PC-9 (cell line): ENCODE measurements around the gene EPHA2. TPM values are rescaled to one million over a fixed set of nuclear protein-coding genes. Genes with fewer than 3 reads are reported as not detected.

Source experiments
- BruUV-seq: library from RNA; stranded (reverse); fragments of 400-500 nt; replicated peaks from 2 replicates; lab custom pipeline; 2021; lab: Mats Ljungman, UMichigan
- CTCF ChIA-PET: fragments of 300-600 bp; sonication (Branson Sonifier 250); formaldehyde crosslinking; loops from one replicate; lab custom pipeline; 2022; ENCODE audit warnings: antibody characterized with exemption; lab: Charles Lee
- POLR2A ChIA-PET: fragments of 300-600 bp; sonication (Branson Sonifier 250); formaldehyde crosslinking; loops from one replicate; lab custom pipeline; 2022; ENCODE audit warnings: antibody characterized with exemption; ENCODE audit not compliant: unreplicated experiment; lab: Charles Lee
- DNase-seq, 2 experiments: peaks; one replicate each; pipeline versions ENCODE4 v3.0.0 to v3.0.0-alpha.2; 2015 to 2022; ENCODE audit warnings: mixed read lengths in 1 of 2
- H2AFZ ChIP-seq: fragments of 200-600 bp; sonication (generic); 2 replicates; pipeline ENCODE4 v1.8.1; 2017; ENCODE audit warnings: antibody characterized with exemption
- H3F3A ChIP-seq: fragments of 200-600 bp; sonication (generic); 2 replicates; pipeline ENCODE4 v1.8.1; 2017; ENCODE audit warnings: antibody characterized with exemption, mild to moderate bottlenecking, low read depth; ENCODE audit not compliant: insufficient read depth
- H3K27ac ChIP-seq: fragments of 200-600 bp; sonication (generic); 2 replicates; pipeline ENCODE4 v1.6.1; 2016; ENCODE audit warnings: mixed run types
- H3K27me3 ChIP-seq: fragments of 200-600 bp; sonication (generic); 2 replicates; pipeline ENCODE4 v1.6.1; 2016; ENCODE audit warnings: low read depth, mixed run types; ENCODE audit not compliant: insufficient read depth
- H3K36me3 ChIP-seq: fragments of 200-600 bp; sonication (generic); 2 replicates; pipeline ENCODE4 v1.6.1; 2016; ENCODE audit warnings: low read depth, mixed run types
- H3K4me1 ChIP-seq: fragments of 200-600 bp; sonication (generic); replicated peaks from 2 replicates; pipeline ENCODE4 v1.6.1; 2016; ENCODE audit warnings: mixed run types; ENCODE audit not compliant: insufficient read depth
- H3K4me2 ChIP-seq: fragments of 200-600 bp; sonication (generic); 2 replicates; pipeline ENCODE4 v1.6.1; 2017; ENCODE audit warnings: mixed run types
- H3K4me3 ChIP-seq: fragments of 200-600 bp; sonication (generic); 2 replicates; pipeline ENCODE4 v1.6.1; 2016; ENCODE audit warnings: mixed run types
- H3K79me2 ChIP-seq: fragments of 200-600 bp; sonication (generic); 2 replicates; pipeline ENCODE4 v1.6.1; 2017; ENCODE audit warnings: low read depth, mixed run types
- H3K9me2 ChIP-seq: fragments of 200-600 bp; sonication (generic); 2 replicates; pipeline ENCODE4 v1.8.1; 2017; ENCODE audit warnings: mild to moderate bottlenecking; ENCODE audit not compliant: insufficient read depth
- H3K9me3 ChIP-seq: fragments of 200-600 bp; sonication (generic); 2 replicates; pipeline ENCODE4 v1.8.1; 2016; ENCODE audit warnings: low read depth; ENCODE audit not compliant: insufficient read depth
- H4K20me1 ChIP-seq: fragments of 200-600 bp; sonication (generic); 2 replicates; pipeline ENCODE4 v1.8.1; 2017; ENCODE audit not compliant: insufficient read depth
- CTCF ChIP-seq: fragments of 200-600 bp; sonication (generic); conservative IDR thresholded peaks from 2 replicates; pipeline ENCODE4 v1.6.1; 2017; ENCODE audit warnings: mixed run types, antibody characterized with exemption, mild to moderate bottlenecking, moderate library complexity
- EZH2 ChIP-seq: fragments of 200-600 bp; sonication (generic); IDR thresholded peaks from 2 replicates; pipeline ENCODE4 v1.8.0; 2017; ENCODE audit warnings: antibody characterized with exemption, low read depth
- intact Hi-C: fragments of 100-400 bp; cut with micrococcal nuclease; formaldehyde crosslinking; loops from one replicate; pipeline ENCODE4 v1.10.0; 2022; ENCODE audit not compliant: unreplicated experiment
- total RNA-seq: library from RNA; stranded (reverse); gene quantifications from 2 replicates; pipeline ENCODE4 v1.2.3, GENCODE V29; 2021

EPHA2 gene
- total RNA-seq, 1 experiment from 2014 or later: 48.3 TPM

GRCh38 chr1:16153096-16153998 is 2.5 kb downstream of the EPHA2 start:
- Histone ChIP-seq H2AFZ (no peak overlapping the region), H3K79me2 (peaks cover 97% of the 10 kb centered on the region), H4K20me1 (peaks cover 50% of the 10 kb centered on the region), H3K9me2 (no peaks in the 10 kb centered on the region), H3K4me3 (peak overlapping the region; percentile 86), H3K4me2 (peak overlapping the region; percentile 96), H3F3A (peaks cover 59% of the 10 kb centered on the region), H3K27ac (peak overlapping the region; percentile 81), H3K9me3 (no peaks in the 10 kb centered on the region), H3K27me3 (no peaks in the 10 kb centered on the region), H3K36me3 (peaks cover 47% of the 10 kb centered on the region), H3K4me1 (peaks cover 59% of the 10 kb centered on the region)
- intact Hi-C loops: loop anchor here (1.0 to 2.0 kb wide), 2 partner anchors 71 to 75 kb away; no protein-coding TSS in a partner anchor
- ChIA-PET POLR2A (interaction anchor here (0.7 to 0.9 kb wide), 2 partner anchors 10 to 74 kb away, joined by 8 to 13 read pairs; no protein-coding TSS in a partner anchor), CTCF (interaction anchor here (0.7 kb wide), 1 partner anchor 70 kb away, joined by 3 read pairs; no protein-coding TSS in a partner anchor)
- DNase-seq: peak in 1 of 2 experiments; percentile 26
- BruUV-seq: no TSS peak
- TF ChIP-seq CTCF (no peak), EZH2 (no peak)

GRCh38 chr1:16152481-16153087 is 3.3 kb downstream of the EPHA2 start:
- no TSS peak for BruUV-seq
- Histone ChIP-seq H2AFZ (no peak overlapping the region), H3K9me3 (no peaks in the 10 kb centered on the region), H3K27ac (peak overlapping the region; percentile 81), H3F3A (peaks cover 61% of the 10 kb centered on the region), H3K4me1 (peaks cover 59% of the 10 kb centered on the region), H3K4me3 (peak overlapping the region; percentile 86), H3K4me2 (peak overlapping the region; percentile 96), H3K36me3 (peaks cover 55% of the 10 kb centered on the region), H4K20me1 (peaks cover 55% of the 10 kb centered on the region), H3K9me2 (no peaks in the 10 kb centered on the region), H3K79me2 (peaks cover 100% of the 10 kb centered on the region), H3K27me3 (no peaks in the 10 kb centered on the region)
- POLR2A ChIA-PET: interaction anchor here (0.7 to 0.9 kb wide), 2 partner anchors 9 to 73 kb away, joined by 8 to 13 read pairs; no protein-coding TSS in a partner anchor
- TF ChIP-seq CTCF (no peak), EZH2 (no peak)
- peak in 1 of 2 experiments; percentile 23 for DNase-seq
- intact Hi-C loops: loop anchor here (1.0 to 2.0 kb wide), 2 partner anchors 70 to 74 kb away; no protein-coding TSS in a partner anchor
- CTCF ChIA-PET: interaction anchor here (0.7 kb wide), 1 partner anchor 69 kb away, joined by 3 read pairs; no protein-coding TSS in a partner anchor

- peaks cover 100% of the 10 kb centered on the region for H3K79me2 ChIP-seq
- peaks cover 59% of the 10 kb centered on the region for H3K4me1 ChIP-seq
- TF ChIP-seq EZH2 (no peak), CTCF (no peak)
- peaks cover 60% of the 10 kb centered on the region for H3K36me3 ChIP-seq
- ChIA-PET POLR2A (no interaction called here), CTCF (no interaction called here)
- DNase-seq: no peak
- H2AFZ ChIP-seq: no peak overlapping the region
- BruUV-seq: no TSS peak
- no peaks in the 10 kb centered on the region for H3K9me3 ChIP-seq
- peak overlapping the region; percentile 86 for H3K4me3 ChIP-seq
- no peaks in the 10 kb centered on the region for H3K27me3 ChIP-seq
- intact Hi-C loops: loop anchor here (1.0 to 2.0 kb wide), 2 partner anchors 9 to 73 kb away; no protein-coding TSS in a partner anchor
- peak overlapping the region; percentile 96 for H3K4me2 ChIP-seq
- H4K20me1 ChIP-seq: peaks cover 55% of the 10 kb centered on the region
- no peaks in the 10 kb centered on the region for H3K9me2 ChIP-seq
- H3K27ac ChIP-seq: peak overlapping the region; percentile 60
- H3F3A ChIP-seq: peaks cover 67% of the 10 kb centered on the region
Measured at GRCh38 chr1:16151995-16152384, 3.9 kb downstream of the EPHA2 start.
